Measurements from ENCODE around the gene FGGY.

DNA sequence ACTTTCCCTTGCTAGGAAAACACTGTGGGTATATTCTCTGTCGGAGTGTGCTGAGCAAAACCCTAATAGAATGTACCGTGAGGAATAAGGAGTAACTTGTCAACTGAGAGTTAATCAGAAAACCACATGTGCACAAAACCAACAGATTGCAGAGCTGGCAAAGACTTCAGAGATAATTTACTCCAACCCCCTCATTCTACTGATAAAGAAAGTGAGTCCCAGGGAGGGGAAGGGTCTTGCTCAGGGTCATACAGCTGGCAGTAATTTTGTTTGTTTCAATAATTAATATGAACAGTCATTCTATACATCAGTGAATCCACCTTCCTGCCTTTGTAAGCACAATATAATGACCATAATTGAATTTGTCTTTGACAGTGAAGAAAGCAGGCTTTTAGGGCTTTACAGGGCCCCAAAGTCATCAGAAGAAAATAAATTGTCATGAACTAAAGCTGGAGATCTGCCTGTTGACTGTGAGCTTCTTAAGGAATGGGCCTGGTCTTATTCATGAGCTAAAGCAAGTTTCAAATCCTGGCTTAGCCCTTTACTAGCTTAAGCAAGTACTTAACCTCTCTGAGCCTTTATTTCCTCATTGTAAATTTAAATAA, 450.6 kb downstream of the FGGY start:
- TF ChIP-seq EZH2phosphoT487 (IDR thresholded peaks at IDR 0.05): no peak
- TF ChIP-seq, protein P1, sequence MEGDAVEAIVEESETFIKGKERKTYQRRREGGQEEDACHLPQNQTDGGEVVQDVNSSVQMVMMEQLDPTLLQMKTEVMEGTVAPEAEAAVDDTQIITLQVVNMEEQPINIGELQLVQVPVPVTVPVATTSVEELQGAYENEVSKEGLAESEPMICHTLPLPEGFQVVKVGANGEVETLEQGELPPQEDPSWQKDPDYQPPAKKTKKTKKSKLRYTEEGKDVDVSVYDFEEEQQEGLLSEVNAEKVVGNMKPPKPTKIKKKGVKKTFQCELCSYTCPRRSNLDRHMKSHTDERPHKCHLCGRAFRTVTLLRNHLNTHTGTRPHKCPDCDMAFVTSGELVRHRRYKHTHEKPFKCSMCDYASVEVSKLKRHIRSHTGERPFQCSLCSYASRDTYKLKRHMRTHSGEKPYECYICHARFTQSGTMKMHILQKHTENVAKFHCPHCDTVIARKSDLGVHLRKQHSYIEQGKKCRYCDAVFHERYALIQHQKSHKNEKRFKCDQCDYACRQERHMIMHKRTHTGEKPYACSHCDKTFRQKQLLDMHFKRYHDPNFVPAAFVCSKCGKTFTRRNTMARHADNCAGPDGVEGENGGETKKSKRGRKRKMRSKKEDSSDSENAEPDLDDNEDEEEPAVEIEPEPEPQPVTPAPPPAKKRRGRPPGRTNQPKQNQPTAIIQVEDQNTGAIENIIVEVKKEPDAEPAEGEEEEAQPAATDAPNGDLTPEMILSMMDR (IDR thresholded peaks at IDR 0.05): no peak
- no peak for TF ChIP-seq EZH2 (IDR thresholded peaks at IDR 0.05)

All from neural progenitor cell (in vitro differentiated cells).